HFF-Myc (cell line): ENCODE measurements around the gene OTOL1.

ENCODE experiments used
- DNase-seq: peaks from one replicate; pipeline ENCODE4 v3.0.0-alpha.2; 2011; ENCODE audit warnings: low read depth; ENCODE audit errors: extremely low read depth
- H3K4me3 ChIP-seq: replicated peaks from 2 replicates; pipeline ENCODE4 v1.5.1; 2011; ENCODE audit warnings: low read depth, mild to moderate bottlenecking, control low read depth, low read length
- TF ChIP-seq, protein P1 (sequence below): IDR thresholded peaks from 2 replicates; pipeline ENCODE4 v1.5.1; 2012; ENCODE audit warnings: mild to moderate bottlenecking, low read depth, low read length, control low read depth; ENCODE audit errors: missing control alignments

OTOL1 gene

DNA sequence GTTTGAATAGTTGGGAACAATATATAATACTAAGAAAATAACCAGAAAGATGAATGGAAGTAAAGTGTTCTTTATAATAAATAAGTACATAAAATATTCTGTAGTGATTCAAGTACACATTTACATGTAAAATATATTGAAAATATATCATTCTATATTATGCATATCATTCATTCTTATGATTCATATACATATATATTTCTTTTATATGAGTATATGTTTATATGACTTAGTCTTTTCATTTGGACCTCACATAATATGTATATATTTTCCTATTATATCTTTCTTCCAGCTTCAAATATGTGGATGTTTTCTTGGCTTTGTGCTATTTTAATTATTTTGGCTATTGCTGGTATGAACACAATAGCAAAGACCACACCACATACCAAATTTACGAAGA lies at the start of gene OTOL1:
OTOL1 (plus strand) TSS at position 301 of the 400 bp plus-strand sequence; CDS start at position 301, 0 bp downstream.
- no peak within 1 kb of the TSS for H3K4me3 ChIP-seq
- DNase-seq, result no peak
- TF ChIP-seq, protein P1, sequence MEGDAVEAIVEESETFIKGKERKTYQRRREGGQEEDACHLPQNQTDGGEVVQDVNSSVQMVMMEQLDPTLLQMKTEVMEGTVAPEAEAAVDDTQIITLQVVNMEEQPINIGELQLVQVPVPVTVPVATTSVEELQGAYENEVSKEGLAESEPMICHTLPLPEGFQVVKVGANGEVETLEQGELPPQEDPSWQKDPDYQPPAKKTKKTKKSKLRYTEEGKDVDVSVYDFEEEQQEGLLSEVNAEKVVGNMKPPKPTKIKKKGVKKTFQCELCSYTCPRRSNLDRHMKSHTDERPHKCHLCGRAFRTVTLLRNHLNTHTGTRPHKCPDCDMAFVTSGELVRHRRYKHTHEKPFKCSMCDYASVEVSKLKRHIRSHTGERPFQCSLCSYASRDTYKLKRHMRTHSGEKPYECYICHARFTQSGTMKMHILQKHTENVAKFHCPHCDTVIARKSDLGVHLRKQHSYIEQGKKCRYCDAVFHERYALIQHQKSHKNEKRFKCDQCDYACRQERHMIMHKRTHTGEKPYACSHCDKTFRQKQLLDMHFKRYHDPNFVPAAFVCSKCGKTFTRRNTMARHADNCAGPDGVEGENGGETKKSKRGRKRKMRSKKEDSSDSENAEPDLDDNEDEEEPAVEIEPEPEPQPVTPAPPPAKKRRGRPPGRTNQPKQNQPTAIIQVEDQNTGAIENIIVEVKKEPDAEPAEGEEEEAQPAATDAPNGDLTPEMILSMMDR, result no peak

DNA sequence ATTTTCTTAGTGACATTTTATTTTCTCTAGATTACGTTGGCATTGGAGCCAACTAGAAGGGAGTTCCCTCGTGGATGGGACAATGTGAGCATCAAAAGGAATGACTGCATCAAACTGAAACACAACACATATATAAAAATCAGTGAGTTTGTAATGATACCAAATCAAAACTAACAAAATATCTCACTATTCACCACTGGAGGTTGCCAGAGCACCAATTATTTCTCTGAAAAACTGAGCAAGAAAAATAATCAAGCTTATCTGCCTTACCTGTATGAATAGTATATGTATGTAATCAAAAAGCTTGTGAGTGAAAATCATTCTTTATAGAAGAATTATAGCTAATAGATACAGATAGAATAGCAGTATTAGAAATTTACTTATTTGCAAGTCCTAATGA lies 46.8 kb upstream of the OTOL1 start:
- no peak overlapping the region for H3K4me3 ChIP-seq
- no peak for DNase-seq
- TF ChIP-seq, protein P1, result no peak

DNA sequence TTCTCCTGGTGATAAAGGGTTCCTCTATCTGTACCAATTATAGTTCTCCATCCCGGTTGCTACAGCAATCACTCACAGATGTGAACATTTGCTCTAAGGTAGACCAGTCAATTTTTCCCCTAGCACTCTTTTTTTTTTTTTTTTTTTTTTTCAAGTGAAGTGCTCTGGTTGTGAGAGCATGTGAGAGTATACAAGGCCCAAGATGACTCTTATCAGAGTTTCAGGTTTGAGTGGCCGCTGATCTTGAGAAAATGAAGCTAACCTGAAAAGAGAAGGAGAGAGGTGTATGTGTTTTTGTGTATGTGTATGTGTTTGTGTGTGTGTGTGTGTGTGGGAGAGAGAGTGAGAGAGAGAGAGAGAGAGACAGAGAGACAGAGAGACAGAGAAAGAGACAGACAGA lies 44.4 kb upstream of the OTOL1 start:
- TF ChIP-seq, protein P1, result no peak
- DNase-seq, result no peak
- H3K4me3 ChIP-seq, result no peak overlapping the region

DNA sequence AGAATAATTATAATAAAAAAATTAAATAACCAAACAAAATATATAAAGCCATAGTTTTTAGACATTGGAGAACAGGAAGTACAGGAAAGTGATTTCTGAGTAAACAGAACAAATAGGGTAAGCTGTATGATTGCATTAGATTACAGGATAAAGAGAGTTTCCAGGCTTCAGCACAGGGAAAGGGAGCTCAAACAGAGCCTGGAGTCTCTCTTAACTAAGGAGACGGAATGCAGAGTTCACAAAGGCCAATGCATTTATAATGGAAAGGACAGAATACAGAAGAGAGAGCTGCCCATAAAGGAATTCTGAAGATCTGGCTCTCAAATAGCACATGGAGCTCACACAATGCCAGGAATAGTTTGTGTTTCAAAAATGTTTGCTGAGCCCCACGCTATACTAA lies 42.0 kb upstream of the OTOL1 start:
- TF ChIP-seq, protein P1, result no peak
- DNase-seq, result no peak
- no peak overlapping the region for H3K4me3 ChIP-seq

DNA sequence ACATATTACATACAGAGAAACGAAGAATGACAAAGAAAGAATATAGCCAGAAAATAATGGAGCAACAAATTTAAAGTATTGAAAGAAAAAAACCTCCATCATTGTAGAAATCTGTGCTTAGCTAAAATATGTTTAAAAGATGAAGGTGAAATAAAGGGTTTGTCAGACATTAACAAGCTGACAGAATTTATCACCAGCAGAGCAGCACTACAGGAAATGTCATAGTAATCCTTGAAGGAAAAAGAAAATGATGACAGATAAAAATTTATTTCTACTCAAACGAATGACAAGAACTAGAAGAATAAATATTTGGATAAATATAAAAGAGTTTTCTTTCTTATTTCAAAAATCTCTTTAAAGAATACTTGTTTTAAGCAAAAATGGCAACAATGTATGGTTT lies 40.6 kb upstream of the OTOL1 start:
- H3K4me3 ChIP-seq, result no peak overlapping the region
- TF ChIP-seq, protein P1, result no peak
- DNase-seq, result no peak

DNA sequence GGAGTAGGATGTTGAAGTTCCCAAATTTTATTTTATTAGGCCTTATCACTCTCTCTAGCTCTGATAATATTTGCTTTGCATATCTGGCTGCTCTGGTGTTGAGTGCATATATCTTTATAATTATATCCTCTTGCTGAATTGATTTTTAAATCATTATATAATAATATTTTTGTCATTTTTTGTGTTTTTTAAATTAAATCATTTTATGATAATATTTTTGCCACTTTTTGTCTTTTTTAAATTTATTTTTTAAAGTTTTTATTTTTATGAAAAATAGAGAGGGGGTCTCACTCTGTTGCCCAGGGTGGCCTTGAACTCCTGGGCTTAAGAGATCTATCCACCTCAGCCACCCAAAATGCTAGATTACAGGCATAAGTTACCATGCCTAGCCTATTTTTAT lies 34.5 kb upstream of the OTOL1 start:
- TF ChIP-seq, protein P1, result no peak
- no peak for DNase-seq
- H3K4me3 ChIP-seq, result no peak overlapping the region

DNA sequence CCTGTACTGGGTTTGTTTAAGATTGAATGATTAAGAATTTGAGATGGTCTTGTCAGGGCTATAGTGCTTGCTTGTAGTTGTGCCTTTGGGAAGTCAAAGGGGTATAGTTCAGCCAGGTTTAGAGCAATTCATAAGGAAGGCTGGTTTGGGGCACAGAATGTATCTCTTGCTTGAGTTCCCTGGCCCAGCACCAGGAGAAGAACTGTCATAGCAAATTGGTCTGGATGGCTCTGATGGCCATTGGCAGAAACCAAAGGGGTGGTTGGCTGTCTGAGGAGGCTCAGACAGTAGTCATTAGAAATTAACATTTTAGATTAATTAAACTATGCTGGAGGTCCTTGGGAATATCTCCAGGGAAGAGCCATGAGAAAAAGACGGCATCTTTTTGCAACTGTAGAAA lies 25.4 kb upstream of the OTOL1 start:
- DNase-seq, result no peak
- TF ChIP-seq, protein P1, result no peak
- H3K4me3 ChIP-seq, result no peak overlapping the region
